Measurements from ENCODE around the gene DHDDS. TPM values are rescaled to one million over a fixed set of nuclear protein-coding genes. Genes with fewer than 3 reads are reported as not detected.

The DHDDS gene
- total RNA-seq, 1 donor from 2014 or later, result 21.2 TPM

- peak; percentile 56 to 75 for DNase-seq (ENCODE audit: low read depth in 2 of 2)
Observed at GRCh38 chr1:26417111-26417759, 14.9 kb upstream of the DHDDS start.

GRCh38 chr1:26418865-26419349 is 13.2 kb upstream of the DHDDS start:
- DNase-seq (ENCODE audit: low read depth in 2 of 2), result no peak

- DNase-seq (ENCODE audit: low read depth in 2 of 2), result no peak
Observed at GRCh38 chr1:26419494-26419893, 12.6 kb upstream of the DHDDS start.

- DNase-seq (ENCODE audit: low read depth in 2 of 2), result no peak
Observed at GRCh38 chr1:26429721-26430120, 2.4 kb upstream of the DHDDS start.

GRCh38 chr1:26432793-26433192 is 672 bp downstream of the DHDDS start:
- no peak for DNase-seq (ENCODE audit: low read depth in 2 of 2)

GRCh38 chr1:26434161-26434752 is 2.1 kb downstream of the DHDDS start:
- DNase-seq (ENCODE audit: low read depth in 2 of 2), result no peak

- no peak for DNase-seq (ENCODE audit: low read depth in 2 of 2)
Observed at GRCh38 chr1:26438041-26438440, 5.9 kb downstream of the DHDDS start.

GRCh38 chr1:26440259-26440658 is 8.1 kb downstream of the DHDDS start:
- DNase-seq (ENCODE audit: low read depth in 2 of 2), result no peak

- no peak for DNase-seq (ENCODE audit: low read depth in 2 of 2)
Observed at GRCh38 chr1:26449868-26450267, 17.7 kb downstream of the DHDDS start.

GRCh38 chr1:26450908-26451307 is 18.8 kb downstream of the DHDDS start:
- no peak for DNase-seq (ENCODE audit: low read depth in 2 of 2)

- no peak for DNase-seq (ENCODE audit: low read depth in 2 of 2)
Observed at GRCh38 chr1:26452459-26453183, 20.5 kb downstream of the DHDDS start.

GRCh38 chr1:26459148-26459547 is 27.0 kb downstream of the DHDDS start:
- DNase-seq (ENCODE audit: low read depth in 2 of 2), result no peak

- no peak for DNase-seq (ENCODE audit: low read depth in 2 of 2)
Observed at GRCh38 chr1:26459573-26460031, 27.5 kb downstream of the DHDDS start.

GRCh38 chr1:26468911-26469310 is 36.8 kb downstream of the DHDDS start:
- no peak for DNase-seq (ENCODE audit: low read depth in 2 of 2)

GRCh38 chr1:26469558-26469957 is 37.4 kb downstream of the DHDDS start:
- no peak for DNase-seq (ENCODE audit: low read depth in 2 of 2)

GRCh38 chr1:26470878-26471497 is 38.9 kb downstream of the DHDDS start:
- DNase-seq (ENCODE audit: low read depth in 2 of 2), result no peak

GRCh38 chr1:26471498-26472319 is 39.6 kb downstream of the DHDDS start:
- DNase-seq (ENCODE audit: low read depth in 2 of 2), result peak in 1 of 2 donors; percentile 50

GRCh38 chr1:26472320-26472900 is 40.3 kb downstream of the DHDDS start, which contains the start of gene HMGN2:
Gene HMGN2, plus strand, starts transcription at chr1:26472440. Its CDS starts 173 bp downstream, at chr1:26472613.
- peak; percentile 65 to 82 for DNase-seq (ENCODE audit: low read depth in 2 of 2)

- peak; percentile 87 to 95 for DNase-seq (ENCODE audit: low read depth in 2 of 2)
Observed at GRCh38 chr1:26472901-26473845, 41.1 kb downstream of the DHDDS start.

GRCh38 chr1:26474818-26475217 is 42.7 kb downstream of the DHDDS start:
- no peak for DNase-seq (ENCODE audit: low read depth in 2 of 2)
